DND-41 (cell line): ENCODE measurements around the gene CIDEA.

ENCODE experiments used
- ATAC-seq: fragments of 200-7000 bp; cut with Tn5 transposase; 3 replicates; pipeline ENCODE4 v1.9.1; 2021; ENCODE audit warnings: low read depth; ENCODE audit not compliant: insufficient read depth
- DNase-seq: peaks from one replicate; pipeline ENCODE4 v3.0.0-alpha.2; 2020
- H2AFZ ChIP-seq: 2 replicates; pipeline ENCODE4 v1.6.0; 2012; ENCODE audit warnings: low read depth, low read length
- H3K27ac ChIP-seq: 2 replicates; pipeline ENCODE4 v1.5.1; 2012; ENCODE audit warnings: low read length, inconsistent platforms
- H3K27me3 ChIP-seq: fragments of 200-600 bp; sonication (generic); 2 replicates; pipeline ENCODE4 v1.6.0; 2012; ENCODE audit warnings: low read length, mild to moderate bottlenecking, inconsistent platforms; ENCODE audit not compliant: insufficient read depth, poor library complexity
- H3K36me3 ChIP-seq: 2 replicates; pipeline ENCODE4 v1.5.1; 2012; ENCODE audit warnings: low read length, inconsistent platforms; ENCODE audit not compliant: insufficient read depth
- H3K4me1 ChIP-seq: 2 replicates; pipeline ENCODE4 v1.5.1; 2012; ENCODE audit warnings: mild to moderate bottlenecking, low read length; ENCODE audit not compliant: insufficient read depth
- H3K4me2 ChIP-seq: 2 replicates; pipeline ENCODE4 v1.6.0; 2012; ENCODE audit warnings: mild to moderate bottlenecking, moderate library complexity, low read length, inconsistent platforms; ENCODE audit not compliant: insufficient read depth
- H3K4me3 ChIP-seq, 2 experiments: fragments of 200-600 bp in 1 of 2; shearing (Covaris generic) in 1 of 2; 2 replicates each; pipeline ENCODE4 v1.5.1; 2012 to 2016; ENCODE audit warnings: inconsistent platforms in 2 of 2, low read length in 2 of 2, mild to moderate bottlenecking in 2 of 2, low read depth in 1 of 2, moderate library complexity in 1 of 2
- H3K79me2 ChIP-seq: 2 replicates; pipeline ENCODE4 v1.6.0; 2012; ENCODE audit warnings: low read length, inconsistent platforms; ENCODE audit not compliant: insufficient read depth
- H3K9ac ChIP-seq: 2 replicates; pipeline ENCODE4 v1.6.0; 2012; ENCODE audit warnings: low read depth, mild to moderate bottlenecking, inconsistent platforms, low read length, moderate library complexity
- H3K9me3 ChIP-seq: 2 replicates; pipeline ENCODE4 v1.5.1; 2012; ENCODE audit warnings: low read length, moderate library complexity, mild to moderate bottlenecking, inconsistent platforms; ENCODE audit not compliant: insufficient read depth, severe bottlenecking
- H4K20me1 ChIP-seq: 2 replicates; pipeline ENCODE4 v1.6.0; 2012; ENCODE audit warnings: low read length; ENCODE audit not compliant: insufficient read depth
- CTCF ChIP-seq: IDR thresholded peaks from 2 replicates; pipeline ENCODE4 v1.5.1; 2012; ENCODE audit warnings: borderline replicate concordance, low read length, moderate library complexity, mild to moderate bottlenecking; ENCODE audit not compliant: poor library complexity, severe bottlenecking; ENCODE audit errors: extremely low read depth
- EZH2 ChIP-seq: IDR thresholded peaks from 3 replicates; pipeline ENCODE4 v1.6.1; 2012; ENCODE audit warnings: borderline replicate concordance, low read depth, mild to moderate bottlenecking, moderate library complexity, low read length, inconsistent platforms; ENCODE audit not compliant: severe bottlenecking

CIDEA gene

GRCh38 chr18:12305930-12306629, 51.9 kb downstream of the CIDEA start:
- H3K9ac ChIP-seq: no peak overlapping the region
- TF ChIP-seq EZH2 (no peak), CTCF (no peak)
- no peak overlapping the region for H3K27ac ChIP-seq
- no peak overlapping the region for H3K4me2 ChIP-seq
- no peaks in the 10 kb centered on the region for H4K20me1 ChIP-seq
- no peak overlapping the region for H3K4me3 ChIP-seq
- no peak for DNase-seq
- no peaks in the 10 kb centered on the region for H3K36me3 ChIP-seq
- H3K9me3 ChIP-seq: no peaks in the 10 kb centered on the region
- no peak overlapping the region for H2AFZ ChIP-seq
- H3K27me3 ChIP-seq: no peaks in the 10 kb centered on the region
- H3K79me2 ChIP-seq: no peaks in the 10 kb centered on the region
- no peaks in the 10 kb centered on the region for H3K4me1 ChIP-seq
- no peak for ATAC-seq

- Histone ChIP-seq H3K27ac (no peak overlapping the region), H3K4me1 (no peaks in the 10 kb centered on the region), H3K36me3 (no peaks in the 10 kb centered on the region), H3K9me3 (peaks cover 3% of the 10 kb centered on the region), H3K27me3 (no peaks in the 10 kb centered on the region), H3K9ac (no peak overlapping the region), H3K4me2 (no peak overlapping the region), H4K20me1 (no peaks in the 10 kb centered on the region), H2AFZ (no peak overlapping the region), H3K4me3 (no peak overlapping the region), H3K79me2 (no peaks in the 10 kb centered on the region)
- TF ChIP-seq CTCF (no peak), EZH2 (no peak)
- no peak for ATAC-seq
- DNase-seq: no peak
These were observed 52.9 kb downstream of the CIDEA start for GRCh38 chr18:12306752-12307700.

GRCh38 chr18:12307701-12308385, 53.7 kb downstream of the CIDEA start, which contains the start of gene TUBB6:
Gene TUBB6, plus strand, starts transcription at chr18:12308241. Its CDS starts 52 bp downstream, at chr18:12308293.
- H3K4me2 ChIP-seq: no peak within 1 kb of the TSS
- no peaks in the 10 kb centered on the region for H3K79me2 ChIP-seq
- H2AFZ ChIP-seq: no peak within 1 kb of the TSS
- no peak for DNase-seq
- no peak for ATAC-seq
- no peak within 1 kb of the TSS for H3K27ac ChIP-seq
- no peaks in the 10 kb centered on the region for H3K27me3 ChIP-seq
- no peak for TF ChIP-seq CTCF
- no peak for TF ChIP-seq EZH2
- peaks cover 9% of the 10 kb centered on the region for H3K9me3 ChIP-seq
- no peaks in the 10 kb centered on the region for H4K20me1 ChIP-seq
- no peak within 1 kb of the TSS for H3K9ac ChIP-seq
- no peaks in the 10 kb centered on the region for H3K4me1 ChIP-seq
- no peaks in the 10 kb centered on the region for H3K36me3 ChIP-seq
- H3K4me3 ChIP-seq: no peak within 1 kb of the TSS
